Esophagus muscularis mucosa (tissue), 4 donors: ENCODE results near the gene TIMM17A. TPM values are rescaled to one million over a fixed set of nuclear protein-coding genes. Genes with fewer than 3 reads are reported as not detected.

Experiments
- DNase-seq: peaks from one replicate; pipeline ENCODE4 v3.0.0-alpha.2; 2017; ENCODE audit errors: extremely low spot score
- H3K27ac ChIP-seq, 4 donors: fragments of 200-600 bp; sonication (generic); replicated peaks in 1 of 4; 1 replicate in 3 of 4; 2 replicates in 1 of 4; pipeline ENCODE4 v1.5.1; 2016 to 2019; ENCODE audit warnings: mild to moderate bottlenecking in 1 of 4
- H3K27me3 ChIP-seq, 4 donors: fragments of 200-600 bp; sonication (generic); one replicate each; pipeline versions ENCODE4 v1.5.1 to v1.6.0; 2016 to 2019
- H3K36me3 ChIP-seq, 4 donors: fragments of 200-600 bp; sonication (generic); one replicate each; pipeline ENCODE4 v1.5.1; 2016 to 2019
- H3K4me1 ChIP-seq, 4 donors: fragments of 200-600 bp; sonication (generic); one replicate each; pipeline ENCODE4 v1.5.1; 2016 to 2019
- H3K4me3 ChIP-seq, 4 donors: fragments of 200-600 bp; sonication (generic); 1 replicate in 2 of 4; 2 replicates in 2 of 4; pipeline ENCODE4 v1.5.1; 2016 to 2019; ENCODE audit warnings: mild to moderate bottlenecking in 4 of 4, moderate library complexity in 1 of 4
- H3K9me3 ChIP-seq, 4 donors: fragments of 200-600 bp; sonication (generic); 1 replicate in 3 of 4; 2 replicates in 1 of 4; pipeline ENCODE4 v1.5.1; 2016 to 2019
- CTCF ChIP-seq, 3 experiments: fragments of 200-600 bp in 2 of 3; fragments of 450-650 bp in 1 of 3; sonication (generic) in 2 of 3; IDR thresholded peaks; one replicate each; pipeline ENCODE4 v1.5.1; 2017 to 2019; ENCODE audit warnings: antibody characterized with exemption in 3 of 3, mild to moderate bottlenecking in 2 of 3, moderate library complexity in 1 of 3
- EP300 ChIP-seq: sonication (generic); formaldehyde crosslinking; IDR thresholded peaks from one replicate; pipeline ENCODE4 v1.6.1; 2017; ENCODE audit warnings: antibody characterized with exemption
- POLR2A ChIP-seq: fragments of 450-650 bp; IDR thresholded peaks from one replicate; pipeline ENCODE4 v1.6.1; 2017; ENCODE audit warnings: antibody characterized with exemption, moderate library complexity, mild to moderate bottlenecking, low read depth
- POLR2AphosphoS5 ChIP-seq, 2 donors: sonication (generic); formaldehyde crosslinking; IDR thresholded peaks; one replicate each; pipeline ENCODE4 v1.6.1; 2017; ENCODE audit warnings: antibody characterized with exemption in 2 of 2
- WGBS: methylation state at CpG from one replicate; pipeline ENCODE4 v1.1.5; 2018; 5-methylcytosine and 5-hydroxymethylcytosine counted together
- intact Hi-C: fragments of 100-400 bp; cut with DNase I; formaldehyde crosslinking; loops from one replicate; pipeline ENCODE4 v1.15.1; 2023
- total RNA-seq, 4 donors: library from RNA; depleted of rRNA; stranded (reverse); fragments of >200 nt; gene quantifications; one replicate each; pipeline versions ENCODE4 v1.1.0 to v1.2.1, GENCODE V29; 2016

The TIMM17A gene
- total RNA-seq, 4 donors from 2014 or later = 30.7 to 46.1 (median 32.4) TPM

- DNase-seq = peak; percentile 97
- Histone ChIP-seq H3K36me3 (peaks cover 0 to 10% (median 0%) of the 10 kb centered on the region in 4 donors), H3K27ac (peak within 1 kb of the TSS; percentile 92 to 95 (median 94)), H3K4me1 (peaks cover 7 to 33% (median 18%) of the 10 kb centered on the region in 4 donors), H3K27me3 (no peaks in the 10 kb centered on the region), H3K4me3 (peak within 1 kb of the TSS; percentile 74 to 91 (median 82)), H3K9me3 (no peaks in the 10 kb centered on the region)
- intact Hi-C loops = loop anchor here (2.0 kb wide), 1 partner anchor 50 kb away; no protein-coding TSS in a partner anchor
- TF ChIP-seq POLR2AphosphoS5 (IDR thresholded peaks at IDR 0.05) (peak; percentile 98 to 100), POLR2A (peak; percentile 78), CTCF (IDR thresholded peaks at IDR 0.05) (peak in 1 of 3 experiments; percentile 6), EP300 (no peak)
- under 1% methylated on average over 28 of the region's 28 CpGs for WGBS
Measured at GRCh38 chr1:201946224-201946908, 8.9 kb upstream of the TIMM17A start, which contains the start of gene LMOD1. LMOD1 (minus strand) TSS chr1:201946548; CDS start chr1:201946340, 208 bp downstream.

- intact Hi-C loops = loop anchor here (2.0 kb wide), 1 partner anchor 51 kb away; no protein-coding TSS in a partner anchor
- Histone ChIP-seq H3K36me3 (peaks cover 0 to 6% (median 0%) of the 10 kb centered on the region in 4 donors), H3K4me1 (peaks cover 4 to 31% (median 15%) of the 10 kb centered on the region in 4 donors), H3K27ac (peak overlapping the region; percentile 92 to 95 (median 94)), H3K9me3 (no peaks in the 10 kb centered on the region), H3K27me3 (no peaks in the 10 kb centered on the region), H3K4me3 (peak overlapping the region; percentile 74 to 91 (median 82))
- DNase-seq = no peak
- WGBS = 35% methylated on average over 3 of the region's 3 CpGs
- TF ChIP-seq POLR2AphosphoS5 (IDR thresholded peaks at IDR 0.05) (no peak), CTCF (IDR thresholded peaks at IDR 0.05) (no peak), EP300 (no peak), POLR2A (no peak)
Measured at GRCh38 chr1:201947697-201948008, 7.7 kb upstream of the TIMM17A start.

DNA sequence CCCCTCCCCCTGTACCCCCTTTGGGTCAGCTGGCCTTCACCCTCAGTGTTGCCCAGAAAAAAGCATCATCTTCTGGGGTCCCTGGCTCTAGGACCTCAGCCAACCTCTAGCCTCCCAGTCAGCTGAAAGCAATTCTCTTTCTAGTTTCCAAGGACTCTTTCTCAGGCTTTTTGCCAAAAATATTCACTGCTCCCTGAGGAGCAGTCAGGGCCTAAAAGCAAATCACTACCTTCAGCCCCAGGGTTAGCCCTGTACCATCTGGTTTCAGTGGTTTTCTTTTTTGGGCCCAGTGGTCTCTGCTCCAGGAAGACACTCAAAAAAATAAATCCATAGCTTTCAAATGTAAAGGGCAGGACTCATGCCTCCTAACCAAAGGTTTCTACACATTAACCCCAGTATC lies 5.8 kb upstream of the TIMM17A start:
- intact Hi-C loops = no loop called here
- peaks cover 4 to 33% (median 17%) of the 10 kb centered on the region in 4 donors for H3K4me1 ChIP-seq

GRCh38 chr1:201954263-201955008 lies 867 bp upstream of the TIMM17A start:
- Histone ChIP-seq H3K27ac (peak overlapping the region; percentile 83 to 90 (median 86)), H3K9me3 (no peaks in the 10 kb centered on the region), H3K27me3 (no peaks in the 10 kb centered on the region), H3K36me3 (peaks cover 17 to 24% (median 22%) of the 10 kb centered on the region in 4 donors), H3K4me3 (peak overlapping the region; percentile 75 to 96 (median 82)), H3K4me1 (peaks cover 9 to 25% (median 23%) of the 10 kb centered on the region in 4 donors)
- WGBS = 46% methylated on average over 21 of the region's 24 CpGs
- intact Hi-C loops = no loop called here
- no peak for DNase-seq
- no peak for TF ChIP-seq CTCF (IDR thresholded peaks at IDR 0.05)
- TF ChIP-seq POLR2AphosphoS5 (IDR thresholded peaks at IDR 0.05) = no peak
- no peak for TF ChIP-seq POLR2A
- no peak for TF ChIP-seq EP300

More for the DNA sequence above, 5.8 kb upstream of the TIMM17A start:
- no peak for DNase-seq
- H3K4me3 ChIP-seq = no peak overlapping the region
- H3K9me3 ChIP-seq = no peaks in the 10 kb centered on the region
- no peak for TF ChIP-seq POLR2AphosphoS5 (IDR thresholded peaks at IDR 0.05)
- no peak for TF ChIP-seq EP300
- TF ChIP-seq CTCF (IDR thresholded peaks at IDR 0.05) = no peak
- TF ChIP-seq POLR2A = no peak
- peak overlapping the region; percentile 56 to 94 (median 77) for H3K27ac ChIP-seq
- no peaks in the 10 kb centered on the region for H3K36me3 ChIP-seq
- H3K27me3 ChIP-seq = no peaks in the 10 kb centered on the region
